ENCODE results near the gene TCF23.
"Not testable (repeated sequence)": the region's sequence is repeated elsewhere in the genome, so short reads cannot be mapped to it uniquely, and the experiment has no call there.

DNA sequence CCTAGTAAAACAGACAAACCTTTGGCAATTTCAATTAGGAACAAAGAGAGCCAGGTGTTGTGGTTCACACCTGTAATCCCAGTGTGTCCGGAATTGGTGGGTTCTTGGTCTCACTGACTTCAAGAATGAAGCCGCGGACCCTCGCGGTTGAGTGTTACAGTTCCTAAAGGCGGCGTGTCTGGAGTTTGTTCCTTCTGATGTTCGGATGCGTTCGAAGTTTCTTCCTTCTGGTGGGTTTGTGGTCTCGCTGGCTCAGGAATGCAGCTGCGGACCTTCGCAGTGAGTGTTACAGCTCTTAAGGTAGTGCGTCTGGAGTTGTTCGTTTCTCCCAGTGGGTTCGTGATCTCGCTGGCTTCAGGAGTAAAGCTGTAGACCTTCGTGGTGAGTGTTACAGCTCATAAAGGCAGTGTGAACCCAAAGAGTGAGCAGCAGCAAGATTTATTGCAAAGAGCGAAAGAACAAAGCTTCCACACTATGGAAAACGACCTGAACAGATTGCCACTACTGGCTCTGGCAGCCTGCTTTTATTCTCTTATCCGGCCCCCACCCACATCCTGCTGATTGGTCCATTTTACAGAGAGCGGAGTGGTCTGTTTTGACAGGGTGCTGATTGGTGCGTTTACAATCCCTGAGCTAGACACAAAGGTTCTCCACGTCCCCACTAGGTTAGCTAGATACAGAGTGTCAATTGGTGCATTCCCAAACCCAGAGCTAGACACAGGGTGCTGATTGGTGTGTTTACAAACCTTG is 38.0 kb upstream of the TCF23 start:
- TF ChIP-seq, protein P1, sequence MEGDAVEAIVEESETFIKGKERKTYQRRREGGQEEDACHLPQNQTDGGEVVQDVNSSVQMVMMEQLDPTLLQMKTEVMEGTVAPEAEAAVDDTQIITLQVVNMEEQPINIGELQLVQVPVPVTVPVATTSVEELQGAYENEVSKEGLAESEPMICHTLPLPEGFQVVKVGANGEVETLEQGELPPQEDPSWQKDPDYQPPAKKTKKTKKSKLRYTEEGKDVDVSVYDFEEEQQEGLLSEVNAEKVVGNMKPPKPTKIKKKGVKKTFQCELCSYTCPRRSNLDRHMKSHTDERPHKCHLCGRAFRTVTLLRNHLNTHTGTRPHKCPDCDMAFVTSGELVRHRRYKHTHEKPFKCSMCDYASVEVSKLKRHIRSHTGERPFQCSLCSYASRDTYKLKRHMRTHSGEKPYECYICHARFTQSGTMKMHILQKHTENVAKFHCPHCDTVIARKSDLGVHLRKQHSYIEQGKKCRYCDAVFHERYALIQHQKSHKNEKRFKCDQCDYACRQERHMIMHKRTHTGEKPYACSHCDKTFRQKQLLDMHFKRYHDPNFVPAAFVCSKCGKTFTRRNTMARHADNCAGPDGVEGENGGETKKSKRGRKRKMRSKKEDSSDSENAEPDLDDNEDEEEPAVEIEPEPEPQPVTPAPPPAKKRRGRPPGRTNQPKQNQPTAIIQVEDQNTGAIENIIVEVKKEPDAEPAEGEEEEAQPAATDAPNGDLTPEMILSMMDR (IDR thresholded peaks at IDR 0.05; ENCODE audit: low read depth, low read length, missing input control) = not testable (repeated sequence)
- TF ChIP-seq, protein P2, sequence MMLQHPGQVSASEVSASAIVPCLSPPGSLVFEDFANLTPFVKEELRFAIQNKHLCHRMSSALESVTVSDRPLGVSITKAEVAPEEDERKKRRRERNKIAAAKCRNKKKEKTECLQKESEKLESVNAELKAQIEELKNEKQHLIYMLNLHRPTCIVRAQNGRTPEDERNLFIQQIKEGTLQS (IDR thresholded peaks at IDR 0.05) = not testable (repeated sequence)
- not testable (repeated sequence) for TF ChIP-seq TAF1 (conservative IDR thresholded peaks at IDR 0.05)

All from liver (tissue), 3 donors.